K562 (cell line): ENCODE measurements around the gene CDYL2.

Source experiments
- ARID2 ChIP-seq: fragments of 450-650 bp; IDR thresholded peaks from 2 replicates; pipeline ENCODE4 v1.6.1; 2017; ENCODE audit warnings: antibody characterized with exemption, mild to moderate bottlenecking
- CTCF ChIP-seq, 3 experiments: IDR thresholded peaks in 2 of 3; conservative IDR thresholded peaks in 1 of 3; 2 replicates each; pipeline ENCODE4 v1.5.1; 2011 to 2012; ENCODE audit warnings: low read length in 3 of 3, mild to moderate bottlenecking in 3 of 3, control low read depth in 2 of 3, improper control_type of control experiment in 1 of 3, inconsistent platforms in 1 of 3, low read depth in 1 of 3, mixed read lengths in 1 of 3, moderate library complexity in 1 of 3; ENCODE audit not compliant: insufficient read depth in 2 of 3
- POLR2A ChIP-seq: fragments of 450-650 bp; conservative IDR thresholded peaks from 2 replicates; pipeline ENCODE4 v1.6.1; 2016

- TF ChIP-seq CTCF (IDR thresholded peaks at IDR 0.05 in 2 of 3, conservative IDR thresholded peaks at IDR 0.05 in 1 of 3; ENCODE audit: insufficient read depth in 2 of 3, low read depth in 1 of 3, low read length in 3 of 3), result peak; percentile 51 to 76 (median 65); a peak in 5 of 6 replicates
- TF ChIP-seq ARID2, result no peak
- no peak for TF ChIP-seq POLR2A
Observed at GRCh38 chr16:80824623-80825364, 20.4 kb upstream of the CDYL2 start.
